HCT116 (cell line): Measurements from ENCODE around the gene AGPS. TPM values are rescaled to one million over a fixed set of nuclear protein-coding genes. Genes with fewer than 3 reads are reported as not detected.

ENCODE experiments used
- ATAC-seq: fragments of 200-7000 bp; cut with Tn5 transposase; 2 replicates; pipeline ENCODE4 v1.9.1; 2020; ENCODE audit warnings: mild to moderate bottlenecking, moderate library complexity
- BruUV-seq: library from RNA; stranded (reverse); fragments of 400-500 nt; replicated peaks from 2 replicates; lab custom pipeline; 2021; lab: Mats Ljungman, UMichigan
- CTCF ChIA-PET: fragments of 300-600 bp; sonication (Branson Sonifier 250); formaldehyde crosslinking; loops from one replicate; lab custom pipeline; 2021; ENCODE audit warnings: antibody characterized with exemption; lab: Charles Lee
- POLR2A ChIA-PET: fragments of 300-600, 350-600 bp; sonication (Branson Sonifier 250); formaldehyde crosslinking; loops from one replicate; lab custom pipeline; 2021; ENCODE audit warnings: antibody characterized with exemption; lab: Charles Lee
- RAD21 ChIA-PET, 2 experiments: fragments of 300-600 bp; sonication (Branson Sonifier 250); formaldehyde crosslinking; loops; one replicate each; lab custom pipeline; 2023; ENCODE audit warnings: low total read pairs in 2 of 2; ENCODE audit not compliant: uncharacterized antibody in 2 of 2, unreplicated experiment in 2 of 2, low non-redundant PET in 1 of 2; lab: Charles Lee
- DNase-seq: peaks from one replicate; pipeline ENCODE4 v3.0.0-alpha.2; 2010; ENCODE audit warnings: low read depth, low spot score
- H2AFZ ChIP-seq: fragments of 200-600 bp; shearing (Covaris generic), sonication (generic); 2 replicates; pipeline ENCODE4 v1.6.1; 2017; ENCODE audit warnings: low read depth, mixed run types, mixed read lengths, antibody characterized with exemption, low read length; ENCODE audit not compliant: poor library complexity, severe bottlenecking
- H3K27ac ChIP-seq: 2 replicates; pipeline ENCODE4 v1.5.1; 2012; ENCODE audit warnings: low read depth, low read length
- H3K27me3 ChIP-seq: fragments of 200-600 bp; sonication (generic); 2 replicates; pipeline ENCODE4 v1.6.1; 2016; ENCODE audit warnings: mixed run types, low read length, mixed read lengths; ENCODE audit not compliant: insufficient read depth
- H3K36me3 ChIP-seq, 2 experiments: fragments of 200-500 bp in 1 of 2; fragments of 200-600 bp in 1 of 2; sonication (Bioruptor generic) in 1 of 2; sonication (generic) in 1 of 2; 2 replicates each; pipeline versions ENCODE4 v1.5.1 to v1.6.1; 2014 to 2016; ENCODE audit warnings: low read length in 2 of 2, inconsistent platforms in 1 of 2, mixed read lengths in 1 of 2, mixed run types in 1 of 2; ENCODE audit not compliant: insufficient read depth in 2 of 2, control insufficient read depth in 1 of 2
- H3K4me1 ChIP-seq, 2 experiments: fragments of 200-600 bp in 1 of 2; sonication (generic) in 1 of 2; 2 replicates each; pipeline versions ENCODE4 v1.5.1 to v1.6.1; 2012 to 2017; ENCODE audit warnings: low read length in 2 of 2, inconsistent platforms in 1 of 2, mild to moderate bottlenecking in 1 of 2, mixed read lengths in 1 of 2, mixed run types in 1 of 2, moderate library complexity in 1 of 2; ENCODE audit not compliant: insufficient read depth in 2 of 2, control insufficient read depth in 1 of 2
- H3K4me2 ChIP-seq: fragments of 200-600 bp; sonication (generic); 2 replicates; pipeline ENCODE4 v1.6.1; 2017; ENCODE audit warnings: mixed run types, low read length, mixed read lengths
- H3K4me3 ChIP-seq, 2 experiments: fragments of 200-600 bp in 1 of 2; sonication (generic) in 1 of 2; replicated peaks in 1 of 2; 2 replicates each; pipeline ENCODE4 v1.5.1; 2011 to 2016; ENCODE audit warnings: low read length in 2 of 2, control low read depth in 1 of 2, low read depth in 1 of 2, mild to moderate bottlenecking in 1 of 2, mixed read lengths in 1 of 2, mixed run types in 1 of 2
- H3K79me2 ChIP-seq: fragments of 200-600 bp; sonication (generic); 2 replicates; pipeline ENCODE4 v1.6.1; 2017; ENCODE audit warnings: mild to moderate bottlenecking, mixed run types, low read length, moderate library complexity, mixed read lengths; ENCODE audit not compliant: insufficient read depth
- H3K9ac ChIP-seq: fragments of 200-600 bp; sonication (generic); 2 replicates; pipeline ENCODE4 v1.6.1; 2016; ENCODE audit warnings: low read length, mixed read lengths
- H3K9me2 ChIP-seq: fragments of 200-600 bp; sonication (generic), shearing (Covaris generic); 2 replicates; pipeline ENCODE4 v1.6.1; 2017; ENCODE audit warnings: mixed run types, mild to moderate bottlenecking, moderate library complexity; ENCODE audit not compliant: insufficient read depth
- H3K9me3 ChIP-seq, 2 experiments: fragments of 200-500 bp in 1 of 2; fragments of 200-600 bp in 1 of 2; sonication (Bioruptor generic) in 1 of 2; sonication (generic) in 1 of 2; 2 replicates each; pipeline ENCODE4 v1.6.1; 2014 to 2017; ENCODE audit warnings: low read length in 2 of 2, mixed read lengths in 2 of 2, inconsistent platforms in 1 of 2, low read depth in 1 of 2, mild to moderate bottlenecking in 1 of 2, mixed run types in 1 of 2, moderate library complexity in 1 of 2; ENCODE audit not compliant: control insufficient read depth in 1 of 2, insufficient read depth in 1 of 2
- H4K20me1 ChIP-seq: fragments of 200-600 bp; sonication (generic), shearing (Covaris generic); 2 replicates; pipeline ENCODE4 v1.6.1; 2017; ENCODE audit warnings: mixed run types, mild to moderate bottlenecking, moderate library complexity; ENCODE audit not compliant: insufficient read depth
- CEBPB ChIP-seq: IDR thresholded peaks from 2 replicates; pipeline ENCODE4 v1.6.1; 2012; ENCODE audit warnings: low read depth
- EGR1 ChIP-seq: IDR thresholded peaks from 2 replicates; pipeline ENCODE4 v1.6.1; 2012; ENCODE audit warnings: low read depth
- EZH2 ChIP-seq: fragments of 200-600 bp; sonication (generic); IDR thresholded peaks from 2 replicates; pipeline ENCODE4 v1.6.1; 2017; ENCODE audit warnings: antibody characterized with exemption, mixed run types
- EZH2phosphoT487 ChIP-seq: fragments of 200-600 bp; IDR thresholded peaks from 2 replicates; pipeline ENCODE4 v1.6.1; 2018; ENCODE audit warnings: antibody characterized with exemption, borderline replicate concordance
- JUND ChIP-seq: IDR thresholded peaks from 2 replicates; pipeline ENCODE4 v1.6.1; 2012
- POLR2A ChIP-seq: IDR thresholded peaks from 2 replicates; pipeline ENCODE4 v1.7.0; 2011; ENCODE audit warnings: borderline replicate concordance; ENCODE audit not compliant: insufficient read depth, insufficient read length; ENCODE audit errors: extremely low read depth
- POLR2AphosphoS5 ChIP-seq: IDR thresholded peaks from 2 replicates; pipeline ENCODE4 v1.6.1; 2011; ENCODE audit warnings: mild to moderate bottlenecking, low read depth, low read length, moderate library complexity
- REST ChIP-seq: IDR thresholded peaks from 2 replicates; pipeline ENCODE4 v1.6.1; 2012; ENCODE audit warnings: low read depth
- SIN3A ChIP-seq: IDR thresholded peaks from 2 replicates; pipeline ENCODE4 v1.6.1; 2012; ENCODE audit warnings: low read depth
- SRF ChIP-seq: IDR thresholded peaks from 2 replicates; pipeline ENCODE4 v1.6.1; 2012; ENCODE audit warnings: low read depth
- YY1 ChIP-seq: IDR thresholded peaks from 2 replicates; pipeline ENCODE4 v1.6.1; 2011; ENCODE audit warnings: low read length, low read depth, moderate library complexity, mild to moderate bottlenecking; ENCODE audit not compliant: insufficient replicate concordance; ENCODE audit errors: extremely low read depth
- ZFX ChIP-seq: fragments of 450-650 bp; IDR thresholded peaks from 2 replicates; pipeline ENCODE4 v1.6.1; 2017
- ZNF274 ChIP-seq: fragments of 200-500 bp; sonication (Bioruptor generic); IDR thresholded peaks from 2 replicates; pipeline ENCODE4 v1.6.1; 2014; ENCODE audit warnings: mild to moderate bottlenecking, low read depth, low read length, inconsistent platforms
- intact Hi-C: fragments of 100-400 bp; cut with micrococcal nuclease; formaldehyde crosslinking; loops from 2 replicates; pipeline ENCODE4 v1.10.0; 2022
- total RNA-seq: library from RNA; stranded (reverse); gene quantifications from one replicate; pipeline ENCODE4 v1.2.1, GENCODE V29; 2021; ENCODE audit not compliant: unreplicated experiment
- TF ChIP-seq, protein P1 (sequence below): IDR thresholded peaks from 2 replicates; pipeline ENCODE4 v1.6.1; 2011; ENCODE audit warnings: mild to moderate bottlenecking, low read length, moderate library complexity; ENCODE audit not compliant: insufficient replicate concordance; ENCODE audit errors: extremely low read depth

AGPS gene
- total RNA-seq, 1 experiment from 2014 or later: 66.6 TPM

- TF ChIP-seq POLR2AphosphoS5 (no peak), SRF (no peak), YY1 (no peak), ZFX (no peak)
- TF ChIP-seq, protein P1, sequence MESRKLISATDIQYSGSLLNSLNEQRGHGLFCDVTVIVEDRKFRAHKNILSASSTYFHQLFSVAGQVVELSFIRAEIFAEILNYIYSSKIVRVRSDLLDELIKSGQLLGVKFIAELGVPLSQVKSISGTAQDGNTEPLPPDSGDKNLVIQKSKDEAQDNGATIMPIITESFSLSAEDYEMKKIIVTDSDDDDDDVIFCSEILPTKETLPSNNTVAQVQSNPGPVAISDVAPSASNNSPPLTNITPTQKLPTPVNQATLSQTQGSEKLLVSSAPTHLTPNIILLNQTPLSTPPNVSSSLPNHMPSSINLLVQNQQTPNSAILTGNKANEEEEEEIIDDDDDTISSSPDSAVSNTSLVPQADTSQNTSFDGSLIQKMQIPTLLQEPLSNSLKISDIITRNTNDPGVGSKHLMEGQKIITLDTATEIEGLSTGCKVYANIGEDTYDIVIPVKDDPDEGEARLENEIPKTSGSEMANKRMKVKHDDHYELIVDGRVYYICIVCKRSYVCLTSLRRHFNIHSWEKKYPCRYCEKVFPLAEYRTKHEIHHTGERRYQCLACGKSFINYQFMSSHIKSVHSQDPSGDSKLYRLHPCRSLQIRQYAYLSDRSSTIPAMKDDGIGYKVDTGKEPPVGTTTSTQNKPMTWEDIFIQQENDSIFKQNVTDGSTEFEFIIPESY: no peak
Measured at GRCh38 chr2:177537636-177538035, 145.1 kb downstream of the AGPS start (continued).

GRCh38 chr2:177538323-177538722 lies 145.8 kb downstream of the AGPS start:
- H3K4me3 ChIP-seq: no peak overlapping the region
- H3K4me2 ChIP-seq: no peak overlapping the region
- no peak overlapping the region for H3K27ac ChIP-seq
- H3K4me1 ChIP-seq: no peaks in the 10 kb centered on the region
- CTCF ChIA-PET: interaction anchor here (2.2 kb wide), 1 partner anchor 66 kb away, joined by 4 read pairs; no protein-coding TSS in a partner anchor
- no peak for TF ChIP-seq EGR1
- TF ChIP-seq, all 23 proteins: peak for 0
- H4K20me1 ChIP-seq: no peaks in the 10 kb centered on the region
- no peaks in the 10 kb centered on the region for H3K36me3 ChIP-seq
- H3K9ac ChIP-seq: no peak overlapping the region
- intact Hi-C loops: loop anchor here (5.0 kb wide), 1 partner anchor 536 kb away; no protein-coding TSS in a partner anchor
- ATAC-seq: no peak
- no peaks in the 10 kb centered on the region for H3K9me3 ChIP-seq
- no peaks in the 10 kb centered on the region for H3K79me2 ChIP-seq
- BruUV-seq: TSS peak; percentile 25
- no peak for DNase-seq
- H3K9me2 ChIP-seq: no peaks in the 10 kb centered on the region
- no peaks in the 10 kb centered on the region for H3K27me3 ChIP-seq
- ChIA-PET POLR2A (no interaction called here), RAD21 (no interaction called here)
- H2AFZ ChIP-seq: no peak overlapping the region

DNA sequence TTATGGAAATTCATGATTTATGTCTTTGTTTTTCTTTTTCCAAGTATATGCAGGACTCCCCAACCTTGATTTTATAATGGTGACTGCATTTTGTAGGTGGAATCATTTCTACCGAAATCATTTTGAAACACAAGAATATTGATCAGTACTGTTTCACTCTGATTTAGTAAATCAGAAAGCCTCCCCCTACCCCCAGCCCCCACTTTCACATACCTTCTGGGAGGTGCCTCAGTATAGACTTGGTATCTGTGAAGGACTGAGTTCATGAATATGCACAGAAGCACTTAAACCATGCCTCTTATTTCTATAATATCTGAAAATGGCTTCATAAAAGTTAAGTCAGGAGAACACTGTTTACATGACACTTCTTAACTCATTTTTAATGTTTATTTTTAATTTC lies 147.7 kb downstream of the AGPS start:
- CTCF ChIA-PET: no interaction called here
- no peak for TF ChIP-seq REST
- TF ChIP-seq EGR1: no peak
- TF ChIP-seq JUND: no peak
- TF ChIP-seq POLR2A: no peak
- no peak for TF ChIP-seq SIN3A
- no peak for TF ChIP-seq EZH2
- no peak for TF ChIP-seq ZNF274
- no peak for TF ChIP-seq YY1
- no peak for TF ChIP-seq CEBPB
- TF ChIP-seq EZH2phosphoT487: no peak
- H3K4me3 ChIP-seq: no peak overlapping the region
- H2AFZ ChIP-seq: no peak overlapping the region
- POLR2A ChIA-PET: no interaction called here
- DNase-seq (no peak), ATAC-seq (no peak)
- no peak overlapping the region for H3K9ac ChIP-seq
- no peaks in the 10 kb centered on the region for H3K9me2 ChIP-seq
- H3K9me3 ChIP-seq: no peaks in the 10 kb centered on the region
- H3K79me2 ChIP-seq: no peaks in the 10 kb centered on the region
- BruUV-seq: no TSS peak
- no peak overlapping the region for H3K4me2 ChIP-seq
- intact Hi-C loops: no loop called here
- H3K36me3 ChIP-seq: no peaks in the 10 kb centered on the region
- H3K4me1 ChIP-seq: no peaks in the 10 kb centered on the region
- no peaks in the 10 kb centered on the region for H3K27me3 ChIP-seq
- RAD21 ChIA-PET: no interaction called here
- H4K20me1 ChIP-seq: no peaks in the 10 kb centered on the region
- H3K27ac ChIP-seq: no peak overlapping the region
